KG1 (cell line): ENCODE data around the gene LRP10.
A peak's percentile ranks its signal among the peaks of the same experiment; 100 is the strongest.

Source experiments
- DNase-seq: peaks from one replicate; lab custom pipeline; 2025; lab: John Stamatoyannopoulos, UW

LRP10 gene

GRCh38 chr14:22865424-22866405, 5.8 kb upstream of the LRP10 start:
- no peak for DNase-seq

DNA sequence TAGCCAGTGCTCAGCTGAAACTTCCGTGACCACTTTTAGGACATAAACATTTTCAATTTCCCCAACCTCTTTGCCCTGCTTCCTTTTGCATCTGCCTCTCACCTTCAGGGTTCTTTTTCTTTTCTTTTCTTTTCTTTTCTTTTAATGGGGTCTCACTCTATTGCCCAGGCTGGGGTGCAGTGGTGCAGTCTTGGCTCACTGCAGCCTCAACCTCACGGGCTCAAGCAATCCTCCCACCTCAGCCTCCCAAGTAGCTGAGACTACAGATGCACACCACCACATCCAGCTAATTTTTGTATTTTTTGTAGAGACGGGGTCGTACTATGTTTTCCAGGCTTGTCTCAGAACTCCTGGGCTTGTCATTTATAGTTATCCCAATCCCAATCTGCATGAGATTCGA, 4.7 kb upstream of the LRP10 start:
- no peak for DNase-seq

- DNase-seq, result no peak
These were observed 723 bp upstream of the LRP10 start for GRCh38 chr14:22870811-22871223.

DNA sequence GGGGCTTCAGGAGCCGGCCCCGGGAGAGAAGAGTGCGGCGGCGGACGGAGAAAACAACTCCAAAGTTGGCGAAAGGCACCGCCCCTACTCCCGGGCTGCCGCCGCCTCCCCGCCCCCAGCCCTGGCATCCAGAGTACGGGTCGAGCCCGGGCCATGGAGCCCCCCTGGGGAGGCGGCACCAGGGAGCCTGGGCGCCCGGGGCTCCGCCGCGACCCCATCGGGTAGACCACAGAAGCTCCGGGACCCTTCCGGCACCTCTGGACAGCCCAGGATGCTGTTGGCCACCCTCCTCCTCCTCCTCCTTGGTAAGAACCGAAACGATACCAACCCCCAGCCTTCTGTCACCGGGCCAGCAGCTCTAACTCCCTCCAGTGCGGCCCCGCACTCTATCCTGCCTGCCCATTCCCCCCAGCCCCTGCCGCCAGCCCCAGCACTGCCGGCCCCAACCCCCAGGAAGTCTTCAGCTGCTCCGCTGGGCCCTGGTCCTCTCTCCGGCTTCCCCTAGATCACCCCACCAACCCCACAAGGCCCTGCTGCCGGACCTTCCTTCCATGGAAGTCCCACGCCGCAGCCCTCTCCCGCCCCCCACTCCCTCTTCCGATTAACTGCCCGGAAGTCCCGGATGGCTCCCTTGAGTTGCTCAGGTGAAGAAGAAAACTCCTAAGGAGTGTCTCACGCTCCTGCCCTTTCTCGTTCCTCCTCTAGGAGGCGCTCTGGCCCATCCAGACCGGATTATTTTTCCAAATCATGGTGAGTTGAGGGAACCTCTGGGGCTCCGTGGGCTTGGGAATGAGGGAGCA, 693 bp downstream of the LRP10 start:
- peak; percentile 59 for DNase-seq

DNA sequence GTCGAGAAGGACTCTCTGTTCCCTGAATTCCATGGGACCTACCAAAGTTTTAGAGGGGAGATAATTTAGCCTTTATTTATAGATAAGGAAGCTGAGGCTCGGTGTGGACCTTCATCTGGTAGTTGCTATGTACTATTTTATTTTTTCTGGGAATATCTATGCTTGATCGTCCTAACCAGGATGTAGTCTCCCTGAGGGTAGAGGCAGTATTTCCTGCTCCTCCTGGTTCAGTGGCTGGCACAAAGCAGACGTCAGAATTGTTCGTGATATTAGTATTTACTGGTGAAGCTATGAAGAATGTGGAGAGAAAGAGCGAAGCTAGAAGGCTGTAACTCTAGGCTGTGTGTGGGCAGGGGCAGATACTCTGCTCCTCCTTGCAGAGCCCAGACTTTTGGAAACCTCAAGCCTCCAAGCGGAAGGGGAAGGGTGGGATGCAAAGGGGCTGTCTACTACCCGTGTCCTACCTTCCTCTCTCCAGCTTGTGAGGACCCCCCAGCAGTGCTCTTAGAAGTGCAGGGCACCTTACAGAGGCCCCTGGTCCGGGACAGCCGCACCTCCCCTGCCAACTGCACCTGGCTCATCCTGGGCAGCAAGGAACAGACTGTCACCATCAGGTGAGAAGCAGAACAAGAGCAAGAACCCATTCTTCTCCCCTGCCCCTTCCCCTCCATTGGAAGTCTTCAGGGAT, 1.4 kb downstream of the LRP10 start:
- DNase-seq, result no peak

- no peak for DNase-seq
These were observed 3.6 kb downstream of the LRP10 start for GRCh38 chr14:22875003-22875747.

GRCh38 chr14:22875748-22876319, 4.3 kb downstream of the LRP10 start:
- no peak for DNase-seq

GRCh38 chr14:22877000-22877501, 5.5 kb downstream of the LRP10 start:
- no peak for DNase-seq

GRCh38 chr14:22878271-22879246, 7.0 kb downstream of the LRP10 start:
- DNase-seq, result no peak

DNA sequence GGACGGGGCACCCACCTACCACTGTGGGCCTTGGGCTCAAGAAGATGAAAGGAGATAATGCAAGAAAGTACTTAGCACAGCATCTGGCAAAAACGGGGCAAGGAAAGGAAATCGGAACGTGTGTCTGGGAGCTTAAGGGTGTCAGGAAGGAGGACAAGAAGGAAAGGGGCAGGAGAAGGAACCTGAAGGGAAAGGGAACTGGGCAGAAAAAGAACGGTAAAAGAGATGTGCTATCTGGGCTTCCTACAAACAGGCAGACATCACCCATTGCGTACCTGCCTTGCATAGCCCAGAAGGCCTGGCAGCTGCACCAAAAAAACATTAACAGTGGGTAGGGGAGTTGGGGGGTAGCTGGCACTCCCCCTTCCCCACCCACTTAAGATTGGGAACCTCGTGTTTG, 10.5 kb downstream of the LRP10 start:
- no peak for DNase-seq

DNA sequence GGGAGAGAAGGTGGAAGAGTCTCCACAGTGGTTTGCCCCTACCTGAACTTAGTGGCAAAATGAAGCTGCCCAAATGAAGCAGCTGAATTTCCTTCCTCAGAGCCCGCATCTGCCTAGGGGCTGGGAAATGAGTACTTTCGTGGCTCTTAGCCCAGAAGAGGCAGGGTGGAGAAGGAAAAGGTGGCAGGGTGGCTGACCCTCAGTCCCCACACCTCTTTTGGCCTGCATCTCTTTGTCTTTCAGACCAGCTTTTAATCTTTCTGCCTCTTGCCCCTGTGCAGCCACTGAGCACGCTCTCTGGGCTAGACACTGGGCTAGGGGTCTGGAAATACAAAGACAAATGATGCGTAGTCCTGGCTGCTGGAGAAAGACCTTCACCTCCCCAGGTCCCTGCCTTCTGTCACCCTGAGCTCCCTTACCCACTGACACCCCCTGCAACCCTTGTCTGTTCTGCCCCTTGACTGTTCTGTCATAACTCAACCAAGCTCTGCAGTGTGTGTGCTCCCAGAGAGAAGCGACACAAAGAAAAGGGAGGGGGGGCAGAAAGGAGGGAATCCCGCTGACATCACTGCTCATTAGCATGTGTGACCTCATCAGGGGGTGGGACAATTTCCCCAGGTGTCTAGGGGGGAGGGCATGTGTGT, 11.1 kb downstream of the LRP10 start:
- DNase-seq, result no peak

DNA sequence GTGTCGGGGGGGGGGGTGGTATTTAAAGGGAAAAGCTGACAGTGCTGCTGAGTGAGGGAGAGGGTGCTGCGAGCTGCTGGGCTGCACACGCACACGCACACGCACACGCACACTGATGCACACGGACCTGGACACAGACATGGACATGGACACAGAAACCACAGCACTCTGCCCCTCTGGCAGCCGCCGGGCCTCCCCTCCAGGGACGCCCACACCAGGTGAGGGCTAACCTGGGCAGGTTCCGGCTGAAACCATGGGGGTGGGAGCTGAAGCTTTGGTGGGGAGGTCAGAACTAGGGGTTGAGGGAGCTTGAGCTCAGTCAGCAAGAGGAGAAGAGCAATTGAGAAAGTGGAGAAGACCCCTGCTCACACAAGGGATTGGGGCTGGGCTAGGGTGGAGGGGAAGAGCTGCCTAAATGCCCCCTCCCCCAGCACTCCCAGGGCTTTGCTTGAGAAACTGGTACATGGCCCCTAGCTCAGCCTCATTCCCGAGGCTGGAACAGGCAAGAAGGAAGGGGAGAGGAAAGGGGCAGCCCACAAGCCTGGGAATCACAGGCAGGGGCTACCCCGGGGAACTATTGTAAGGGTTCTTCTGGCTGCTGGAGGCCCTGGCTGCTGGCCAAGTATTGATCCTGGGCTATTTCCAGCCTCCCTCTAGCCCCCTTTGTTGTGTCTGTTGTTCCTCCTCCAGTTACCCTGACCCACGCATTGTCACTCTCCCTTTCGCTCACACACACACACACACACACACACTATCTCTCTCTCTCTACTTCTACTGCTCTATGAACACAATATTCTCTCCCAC, 11.8 kb downstream of the LRP10 start, which contains the start of gene REM2:
Gene REM2, plus strand, starts transcription at position 50 of the 804 bp plus-strand sequence. Its CDS starts 66 bp downstream, at position 116.
- DNase-seq, result no peak

- no peak for DNase-seq
These were observed 12.7 kb downstream of the LRP10 start for GRCh38 chr14:22884076-22884737.

DNA sequence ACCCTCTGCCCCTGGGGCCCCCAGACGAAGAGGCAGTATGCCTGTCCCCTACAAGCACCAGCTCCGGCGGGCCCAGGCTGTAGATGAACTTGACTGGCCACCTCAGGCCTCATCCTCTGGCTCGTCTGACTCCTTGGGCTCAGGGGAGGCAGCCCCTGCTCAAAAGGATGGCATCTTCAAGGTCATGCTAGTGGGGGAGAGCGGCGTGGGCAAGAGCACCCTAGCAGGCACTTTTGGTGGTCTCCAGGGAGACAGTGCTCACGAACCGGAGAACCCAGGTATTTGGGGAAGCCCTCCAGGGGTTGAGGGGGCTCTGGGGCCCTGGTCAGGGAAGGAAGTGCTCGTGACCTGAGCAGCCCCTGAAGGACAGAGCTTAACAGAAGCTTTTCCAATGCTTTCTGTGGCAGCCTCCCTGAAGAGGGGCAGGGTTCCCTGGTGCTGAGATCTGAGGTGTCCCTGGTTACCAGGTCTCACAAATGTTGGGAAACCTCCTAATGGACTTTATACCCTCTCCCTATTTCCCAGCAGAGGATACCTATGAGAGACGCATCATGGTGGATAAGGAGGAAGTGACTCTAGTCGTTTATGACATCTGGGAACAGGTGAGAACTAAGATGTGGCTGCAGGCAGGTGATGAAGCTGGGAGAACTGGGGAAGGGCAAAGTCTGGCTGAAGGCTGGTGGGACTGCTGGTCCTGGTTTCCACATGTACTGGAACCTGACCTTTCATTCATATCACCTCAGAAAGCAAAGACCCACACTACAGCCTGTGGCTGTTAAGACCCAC, 13.4 kb downstream of the LRP10 start:
- no peak for DNase-seq

GRCh38 chr14:22885975-22886374, 14.4 kb downstream of the LRP10 start:
- DNase-seq, result no peak

GRCh38 chr14:22886500-22887259, 15.1 kb downstream of the LRP10 start:
- no peak for DNase-seq
